Parathyroid adenoma (tissue), 2 donors: ENCODE data around the gene LRBA.

Experiments used
- H2AFZ ChIP-seq: fragments of 300-600 bp; sonication (generic); one replicate; pipeline ENCODE4 v1.7.0; 2017; ENCODE audit warnings: antibody characterized with exemption, mild to moderate bottlenecking
- H3K27ac ChIP-seq: fragments of 300-600 bp; sonication (generic); one replicate; pipeline ENCODE4 v1.7.0; 2017
- H3K27me3 ChIP-seq: fragments of 300-600 bp; sonication (generic); one replicate; pipeline ENCODE4 v1.7.0; 2017; ENCODE audit warnings: low read length; ENCODE audit not compliant: control insufficient read depth, insufficient read depth
- H3K36me3 ChIP-seq: fragments of 300-600 bp; sonication (generic); one replicate; pipeline ENCODE4 v1.7.0; 2017; ENCODE audit warnings: low read length; ENCODE audit not compliant: control insufficient read depth, insufficient read depth
- H3K4me1 ChIP-seq: fragments of 300-600 bp; sonication (generic); one replicate; pipeline ENCODE4 v1.7.0; 2017; ENCODE audit warnings: control low read depth
- H3K4me2 ChIP-seq: fragments of 300-600 bp; sonication (generic); one replicate; pipeline ENCODE4 v1.7.0; 2017; ENCODE audit warnings: low read length
- H3K4me3 ChIP-seq: fragments of 300-600 bp; sonication (generic); one replicate; pipeline ENCODE4 v1.7.0; 2017; ENCODE audit warnings: low read depth, low read length
- H3K79me2 ChIP-seq: fragments of 300-600 bp; sonication (generic); one replicate; pipeline ENCODE4 v1.7.0; 2017; ENCODE audit warnings: control low read depth
- H3K9ac ChIP-seq: fragments of 300-600 bp; sonication (generic); one replicate; pipeline ENCODE4 v1.7.0; 2017; ENCODE audit warnings: mild to moderate bottlenecking
- H3K9me3 ChIP-seq: fragments of 300-600 bp; sonication (generic); one replicate; pipeline ENCODE4 v1.7.0; 2017; ENCODE audit warnings: low read length; ENCODE audit not compliant: control insufficient read depth
- TF ChIP-seq, protein P1 (sequence below): fragments of 300-600 bp; sonication (generic); IDR thresholded peaks from one replicate; pipeline ENCODE4 v1.7.0; 2017; ENCODE audit warnings: antibody characterized with exemption, mild to moderate bottlenecking
- donor health status: primary hyperparathyroidism.

Gene LRBA

DNA sequence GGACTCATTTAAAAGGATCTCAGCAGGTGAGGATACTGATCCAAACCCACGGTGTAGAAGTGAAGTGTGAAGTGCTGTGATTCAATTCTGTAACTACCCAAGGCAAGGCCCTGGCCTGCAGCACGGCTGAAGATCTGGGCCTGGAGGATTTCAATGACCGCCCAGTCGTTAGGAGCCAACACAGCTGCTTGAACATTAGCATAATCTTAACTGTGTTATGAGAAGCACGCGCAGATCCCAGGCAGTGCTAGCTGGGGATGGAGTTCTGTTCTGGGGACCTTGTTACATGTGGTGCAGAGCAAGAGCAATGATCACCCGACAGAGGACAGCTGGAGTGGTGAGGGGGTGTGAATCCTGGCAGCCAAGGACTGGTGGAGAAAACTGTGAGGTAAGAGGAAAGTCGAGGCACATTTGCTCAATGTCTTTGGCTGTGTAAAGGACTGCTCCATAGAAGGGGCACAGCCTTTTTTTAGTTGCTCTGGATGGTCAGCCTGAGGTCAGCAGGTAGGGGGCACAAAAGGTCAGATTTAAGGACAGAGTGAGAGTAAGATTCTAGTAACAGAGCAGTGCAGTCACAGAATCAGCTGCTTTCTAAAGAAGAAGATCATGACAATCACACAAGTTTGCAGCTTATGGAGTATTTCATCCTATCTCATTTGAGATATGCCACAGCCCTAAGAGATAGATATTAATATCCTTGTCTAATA lies 755.1 kb downstream of the LRBA start:
- H3K9me3 ChIP-seq, result no peaks in the 10 kb centered on the region
- H3K36me3 ChIP-seq, result no peaks in the 10 kb centered on the region
- H3K79me2 ChIP-seq, result no peaks in the 10 kb centered on the region
- H3K4me1 ChIP-seq, result no peaks in the 10 kb centered on the region
- H3K27me3 ChIP-seq, result no peaks in the 10 kb centered on the region
- no peak overlapping the region for H3K4me2 ChIP-seq
- no peak overlapping the region for H3K9ac ChIP-seq
- TF ChIP-seq, protein P1, sequence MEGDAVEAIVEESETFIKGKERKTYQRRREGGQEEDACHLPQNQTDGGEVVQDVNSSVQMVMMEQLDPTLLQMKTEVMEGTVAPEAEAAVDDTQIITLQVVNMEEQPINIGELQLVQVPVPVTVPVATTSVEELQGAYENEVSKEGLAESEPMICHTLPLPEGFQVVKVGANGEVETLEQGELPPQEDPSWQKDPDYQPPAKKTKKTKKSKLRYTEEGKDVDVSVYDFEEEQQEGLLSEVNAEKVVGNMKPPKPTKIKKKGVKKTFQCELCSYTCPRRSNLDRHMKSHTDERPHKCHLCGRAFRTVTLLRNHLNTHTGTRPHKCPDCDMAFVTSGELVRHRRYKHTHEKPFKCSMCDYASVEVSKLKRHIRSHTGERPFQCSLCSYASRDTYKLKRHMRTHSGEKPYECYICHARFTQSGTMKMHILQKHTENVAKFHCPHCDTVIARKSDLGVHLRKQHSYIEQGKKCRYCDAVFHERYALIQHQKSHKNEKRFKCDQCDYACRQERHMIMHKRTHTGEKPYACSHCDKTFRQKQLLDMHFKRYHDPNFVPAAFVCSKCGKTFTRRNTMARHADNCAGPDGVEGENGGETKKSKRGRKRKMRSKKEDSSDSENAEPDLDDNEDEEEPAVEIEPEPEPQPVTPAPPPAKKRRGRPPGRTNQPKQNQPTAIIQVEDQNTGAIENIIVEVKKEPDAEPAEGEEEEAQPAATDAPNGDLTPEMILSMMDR, result no peak
- no peak overlapping the region for H3K4me3 ChIP-seq
- H2AFZ ChIP-seq, result no peak overlapping the region
- no peak overlapping the region for H3K27ac ChIP-seq

DNA sequence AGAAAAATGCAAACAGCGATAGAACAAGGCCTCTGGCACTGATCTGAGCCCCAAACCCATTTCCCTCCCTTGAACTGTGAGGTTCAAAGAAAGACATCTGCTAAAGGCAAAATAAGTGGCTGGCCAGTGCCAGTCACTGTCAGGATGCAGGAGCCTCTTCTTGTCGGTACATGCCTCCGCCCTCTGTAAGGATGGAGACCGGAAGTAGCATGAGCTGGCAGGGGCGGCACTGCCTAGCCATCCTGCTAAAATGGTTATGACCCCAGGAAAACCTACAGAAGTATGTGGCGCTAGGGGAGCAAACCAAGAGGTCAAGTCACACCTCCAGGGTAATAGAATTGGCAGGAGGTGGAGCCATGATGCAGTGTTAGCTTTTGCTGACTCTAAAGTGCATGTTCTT lies 756.5 kb downstream of the LRBA start:
- no peaks in the 10 kb centered on the region for H3K9me3 ChIP-seq
- no peak overlapping the region for H3K9ac ChIP-seq
- H3K4me2 ChIP-seq, result no peak overlapping the region
- H3K4me1 ChIP-seq, result no peaks in the 10 kb centered on the region
- no peak overlapping the region for H3K4me3 ChIP-seq
- H3K27me3 ChIP-seq, result no peaks in the 10 kb centered on the region
- H3K79me2 ChIP-seq, result no peaks in the 10 kb centered on the region
- no peaks in the 10 kb centered on the region for H3K36me3 ChIP-seq
- H3K27ac ChIP-seq, result no peak overlapping the region
- TF ChIP-seq, protein P1, result no peak
- H2AFZ ChIP-seq, result no peak overlapping the region

DNA sequence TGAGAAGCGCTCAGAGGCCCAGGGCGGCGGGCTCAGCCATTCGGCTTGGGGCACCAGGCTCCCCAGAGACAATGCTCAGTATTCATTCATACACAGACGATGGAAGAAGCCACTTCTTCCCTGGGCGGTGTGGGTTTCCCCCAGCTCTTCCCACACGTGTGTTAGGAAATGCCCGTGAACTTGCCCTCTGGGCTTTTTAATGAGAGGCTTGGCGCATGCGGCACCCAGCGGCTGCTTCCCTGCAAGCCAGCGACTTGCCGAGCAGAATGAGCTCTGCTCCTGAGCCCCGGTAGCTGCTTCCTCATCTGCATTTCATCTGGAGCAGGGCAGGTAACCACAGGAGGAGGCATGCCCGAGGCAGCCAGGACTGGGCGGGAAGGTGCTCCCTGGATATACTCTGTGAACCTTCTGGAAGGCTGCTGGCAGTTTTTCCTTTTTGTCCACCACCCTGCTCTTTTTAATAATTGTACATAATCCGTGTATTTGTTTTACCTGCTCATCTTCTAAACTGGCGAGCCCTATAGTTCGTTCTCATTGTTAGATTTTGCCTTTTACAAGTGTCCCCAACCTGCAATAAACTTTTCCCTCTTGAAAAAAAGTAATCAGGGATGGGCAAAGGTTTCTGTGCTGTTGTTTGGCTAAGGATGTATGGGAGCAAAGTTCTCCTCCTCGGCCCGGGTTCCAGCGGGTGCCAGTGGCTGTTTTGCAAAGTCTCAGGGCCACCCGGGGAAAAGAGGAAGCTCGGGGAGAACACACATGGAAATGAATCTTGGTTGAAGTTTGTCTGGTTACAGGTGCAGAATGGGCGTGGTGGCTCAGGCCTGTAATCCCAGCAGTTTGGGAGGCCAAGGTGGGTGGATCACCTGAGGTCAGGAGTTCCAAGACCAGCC lies 758.0 kb downstream of the LRBA start:
- no peak overlapping the region for H3K4me2 ChIP-seq
- H3K79me2 ChIP-seq, result no peaks in the 10 kb centered on the region
- H3K9me3 ChIP-seq, result no peaks in the 10 kb centered on the region
- H3K4me3 ChIP-seq, result no peak overlapping the region
- H2AFZ ChIP-seq, result no peak overlapping the region
- no peaks in the 10 kb centered on the region for H3K27me3 ChIP-seq
- H3K4me1 ChIP-seq, result no peaks in the 10 kb centered on the region
- TF ChIP-seq, protein P1, result no peak
- no peak overlapping the region for H3K9ac ChIP-seq
- H3K36me3 ChIP-seq, result no peaks in the 10 kb centered on the region
- H3K27ac ChIP-seq, result no peak overlapping the region

DNA sequence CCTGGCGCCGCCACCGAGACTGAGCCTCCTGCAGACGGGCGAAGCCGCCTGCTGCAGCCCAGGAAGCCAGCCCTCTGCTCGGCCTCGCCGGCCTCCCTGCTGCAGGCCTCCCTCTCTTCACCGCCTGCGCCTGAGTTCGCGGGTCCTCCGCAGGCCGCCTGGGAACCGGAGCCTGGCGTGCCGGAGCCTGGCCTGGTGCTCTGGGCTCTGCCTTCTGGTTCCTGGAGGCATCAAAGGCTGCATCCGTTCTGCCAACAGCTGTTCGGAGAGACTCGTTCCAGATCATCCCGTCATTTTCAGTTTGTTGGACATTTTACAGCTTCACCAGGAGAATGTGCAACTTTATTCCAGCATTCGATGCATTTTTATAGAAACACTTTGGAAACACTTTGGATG lies 758.9 kb downstream of the LRBA start:
- H3K36me3 ChIP-seq, result no peaks in the 10 kb centered on the region
- no peak overlapping the region for H3K9ac ChIP-seq
- no peaks in the 10 kb centered on the region for H3K9me3 ChIP-seq
- H3K27me3 ChIP-seq, result no peaks in the 10 kb centered on the region
- H3K4me3 ChIP-seq, result no peak overlapping the region
- no peak overlapping the region for H3K27ac ChIP-seq
- no peaks in the 10 kb centered on the region for H3K79me2 ChIP-seq
- no peak overlapping the region for H3K4me2 ChIP-seq
- H3K4me1 ChIP-seq, result no peaks in the 10 kb centered on the region
- TF ChIP-seq, protein P1, result no peak
- no peak overlapping the region for H2AFZ ChIP-seq
